Subcutaneous abdominal adipose tissue (tissue), 5 donors: ENCODE data around the gene KCNG4.

Experiments
- H3K27ac ChIP-seq: one replicate; pipeline ENCODE4 v1.7.0; 2013; ENCODE audit warnings: low read depth, mild to moderate bottlenecking, inconsistent platforms, low read length, moderate library complexity
- H3K27me3 ChIP-seq, 5 donors: one replicate each; pipeline ENCODE4 v1.7.0; 2013; ENCODE audit warnings: low read length in 5 of 5, inconsistent platforms in 1 of 5; ENCODE audit not compliant: control insufficient read depth in 5 of 5, insufficient read depth in 4 of 5
- H3K36me3 ChIP-seq, 5 donors: one replicate each; pipeline ENCODE4 v1.7.0; 2013; ENCODE audit warnings: low read length in 5 of 5; ENCODE audit not compliant: control insufficient read depth in 5 of 5, insufficient read depth in 5 of 5
- H3K4me1 ChIP-seq, 5 donors: one replicate each; pipeline ENCODE4 v1.7.0; 2013; ENCODE audit warnings: low read length in 5 of 5, mild to moderate bottlenecking in 3 of 5, moderate library complexity in 1 of 5; ENCODE audit not compliant: control insufficient read depth in 5 of 5, insufficient read depth in 5 of 5
- H3K4me3 ChIP-seq, 5 donors: one replicate each; pipeline ENCODE4 v1.7.0; 2013; ENCODE audit warnings: low read length in 5 of 5, low read depth in 1 of 5
- H3K9ac ChIP-seq, 5 donors: one replicate each; pipeline ENCODE4 v1.7.0; 2013; ENCODE audit warnings: low read length in 5 of 5, mild to moderate bottlenecking in 4 of 5, moderate library complexity in 3 of 5
- H3K9me3 ChIP-seq, 5 donors: one replicate each; pipeline ENCODE4 v1.7.0; 2013; ENCODE audit warnings: low read length in 5 of 5; ENCODE audit not compliant: control insufficient read depth in 5 of 5
- donor health status: healthy.
- donor health status: healthy.
- donor health status: healthy.
- donor health status: healthy.
- donor health status: healthy.

The KCNG4 gene

GRCh38 chr16:84239909-84240308 lies at the start of gene KCNG4:
Gene KCNG4, minus strand, starts transcription at chr16:84240012. Its CDS starts 2,527 bp downstream, at chr16:84237485.
- H3K9ac ChIP-seq = no peak within 1 kb of the TSS
- no peak within 1 kb of the TSS for H3K4me3 ChIP-seq
- H3K9me3 ChIP-seq = peaks cover 0 to 5% (median 3%) of the 10 kb centered on the region in 5 donors
- peaks cover 0 to 26% (median 12%) of the 10 kb centered on the region in 5 donors for H3K27me3 ChIP-seq
- H3K4me1 ChIP-seq = peaks cover 0 to 10% (median 0%) of the 10 kb centered on the region in 5 donors
- H3K27ac ChIP-seq = no peak within 1 kb of the TSS
- no peaks in the 10 kb centered on the region for H3K36me3 ChIP-seq

- H3K9me3 ChIP-seq = peaks cover 0 to 5% (median 0%) of the 10 kb centered on the region in 5 donors
- peaks cover 0 to 18% (median 5%) of the 10 kb centered on the region in 5 donors for H3K4me1 ChIP-seq
- no peak overlapping the region for H3K27ac ChIP-seq
- no peak overlapping the region for H3K4me3 ChIP-seq
- H3K9ac ChIP-seq = no peak overlapping the region
- H3K27me3 ChIP-seq = peaks cover 5 to 22% (median 13%) of the 10 kb centered on the region in 5 donors
- H3K36me3 ChIP-seq = no peaks in the 10 kb centered on the region
Observed at GRCh38 chr16:84288902-84289301, 49.1 kb upstream of the KCNG4 start.

- H3K36me3 ChIP-seq = no peaks in the 10 kb centered on the region
- no peak overlapping the region for H3K27ac ChIP-seq
- H3K9me3 ChIP-seq = peaks cover 0 to 5% (median 0%) of the 10 kb centered on the region in 5 donors
- peaks cover 3 to 17% (median 7%) of the 10 kb centered on the region in 5 donors for H3K27me3 ChIP-seq
- peaks cover 0 to 21% (median 7%) of the 10 kb centered on the region in 5 donors for H3K4me1 ChIP-seq
- no peak overlapping the region for H3K4me3 ChIP-seq
- H3K9ac ChIP-seq = no peak overlapping the region
Observed at GRCh38 chr16:84286578-84287240, 46.9 kb upstream of the KCNG4 start.

GRCh38 chr16:84284154-84284722 lies 44.4 kb upstream of the KCNG4 start:
- Histone ChIP-seq H3K9me3 (peaks cover 0 to 5% (median 0%) of the 10 kb centered on the region in 5 donors), H3K36me3 (no peaks in the 10 kb centered on the region), H3K4me3 (no peak overlapping the region), H3K27me3 (peaks cover 1 to 24% (median 11%) of the 10 kb centered on the region in 5 donors), H3K4me1 (peaks cover 0 to 21% (median 7%) of the 10 kb centered on the region in 5 donors), H3K9ac (no peak overlapping the region), H3K27ac (no peak overlapping the region)

- Histone ChIP-seq H3K36me3 (no peaks in the 10 kb centered on the region), H3K4me3 (no peak overlapping the region), H3K9me3 (peaks cover 0 to 5% (median 0%) of the 10 kb centered on the region in 5 donors), H3K27ac (no peak overlapping the region), H3K9ac (no peak overlapping the region), H3K27me3 (peaks cover 0 to 21% (median 11%) of the 10 kb centered on the region in 5 donors), H3K4me1 (peaks cover 0 to 21% (median 7%) of the 10 kb centered on the region in 5 donors)
Observed at GRCh38 chr16:84283314-84284153, 43.7 kb upstream of the KCNG4 start.

GRCh38 chr16:84282533-84282932 lies 42.7 kb upstream of the KCNG4 start:
- no peaks in the 10 kb centered on the region for H3K36me3 ChIP-seq
- H3K4me3 ChIP-seq = no peak overlapping the region
- no peaks in the 10 kb centered on the region for H3K9me3 ChIP-seq
- no peak overlapping the region for H3K9ac ChIP-seq
- peaks cover 0 to 21% (median 7%) of the 10 kb centered on the region in 5 donors for H3K4me1 ChIP-seq
- H3K27ac ChIP-seq = no peak overlapping the region
- peaks cover 0 to 18% (median 11%) of the 10 kb centered on the region in 5 donors for H3K27me3 ChIP-seq

DNA sequence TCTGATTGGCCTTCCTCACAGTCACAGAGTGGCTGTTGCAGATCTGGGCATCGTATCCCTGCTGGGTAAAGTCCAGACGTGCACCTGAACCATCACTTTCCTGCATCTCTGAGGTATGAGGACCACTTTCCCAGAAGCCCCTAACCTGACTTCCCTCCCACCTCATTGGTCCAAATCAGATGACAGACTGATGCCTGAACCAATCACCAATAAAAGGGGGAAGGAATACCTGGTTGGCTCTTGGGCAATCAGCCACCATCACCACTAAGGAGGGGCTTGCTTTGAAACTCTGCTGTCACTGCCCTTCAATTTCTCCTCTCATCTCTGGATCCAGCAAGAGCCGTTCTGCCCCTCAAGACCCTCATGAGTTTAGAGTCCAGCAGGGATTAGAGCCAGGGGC lies 41.3 kb upstream of the KCNG4 start:
- Histone ChIP-seq H3K27me3 (peaks cover 0 to 18% (median 11%) of the 10 kb centered on the region in 5 donors), H3K27ac (no peak overlapping the region), H3K36me3 (no peaks in the 10 kb centered on the region), H3K9me3 (no peaks in the 10 kb centered on the region), H3K9ac (no peak overlapping the region), H3K4me1 (peaks cover 0 to 14% (median 7%) of the 10 kb centered on the region in 5 donors), H3K4me3 (no peak overlapping the region)

- Histone ChIP-seq H3K4me1 (peaks cover 0 to 13% (median 7%) of the 10 kb centered on the region in 5 donors), H3K27ac (no peak overlapping the region), H3K4me3 (no peak overlapping the region), H3K27me3 (peaks cover 0 to 21% (median 15%) of the 10 kb centered on the region in 5 donors), H3K9ac (no peak overlapping the region), H3K9me3 (no peaks in the 10 kb centered on the region), H3K36me3 (no peaks in the 10 kb centered on the region)
Observed at GRCh38 chr16:84279881-84280280, 40.1 kb upstream of the KCNG4 start.

DNA sequence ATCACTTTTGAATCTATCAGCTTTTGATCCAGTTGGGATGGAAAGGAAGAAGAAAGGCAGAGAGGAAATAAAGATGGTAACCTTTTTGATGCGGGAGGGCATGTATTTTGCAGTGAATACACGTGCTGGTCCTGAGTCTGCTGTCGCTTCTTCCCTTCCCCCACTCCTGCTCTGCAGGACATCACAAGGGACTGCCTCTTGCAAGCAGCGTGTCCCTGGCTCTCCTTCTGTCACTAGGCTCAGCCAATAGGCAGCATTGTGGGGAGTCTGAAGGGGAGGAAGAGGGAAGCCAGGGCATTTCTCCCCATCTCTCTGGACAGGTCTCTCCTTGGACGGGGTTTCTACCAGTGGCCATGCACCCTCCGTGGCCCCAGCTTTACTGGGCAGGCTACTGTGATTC lies 39.2 kb upstream of the KCNG4 start:
- no peaks in the 10 kb centered on the region for H3K36me3 ChIP-seq
- peaks cover 0 to 24% (median 16%) of the 10 kb centered on the region in 5 donors for H3K27me3 ChIP-seq
- H3K4me1 ChIP-seq = peaks cover 0 to 7% (median 3%) of the 10 kb centered on the region in 5 donors
- no peaks in the 10 kb centered on the region for H3K9me3 ChIP-seq
- no peak overlapping the region for H3K27ac ChIP-seq
- no peak overlapping the region for H3K4me3 ChIP-seq
- H3K9ac ChIP-seq = no peak overlapping the region
